ENCODE data around the gene F2. TPM values are rescaled to one million over a fixed set of nuclear protein-coding genes. Genes with fewer than 3 reads are reported as not detected.

F2 gene
- total RNA-seq, 1 experiment from 2014 or later, result 0.06 TPM

- Histone ChIP-seq H3K4me3 (no peak overlapping the region), H3K9me3 (replicated peaks) (no peaks in the 10 kb centered on the region), H3K27me3 (no peaks in the 10 kb centered on the region), H3K36me3 (peaks cover 88% of the 10 kb centered on the region), H3K27ac (no peak overlapping the region), H3K4me1 (no peaks in the 10 kb centered on the region)
- DNase-seq, result no peak
These were observed 50.7 kb downstream of the F2 start for GRCh38 chr11:46769636-46770221.

- Histone ChIP-seq H3K4me1 (no peaks in the 10 kb centered on the region), H3K4me3 (no peak overlapping the region), H3K27ac (no peak overlapping the region), H3K9me3 (replicated peaks) (no peaks in the 10 kb centered on the region), H3K27me3 (no peaks in the 10 kb centered on the region), H3K36me3 (peaks cover 89% of the 10 kb centered on the region)
- DNase-seq, result no peak
These were observed 57.9 kb downstream of the F2 start for GRCh38 chr11:46776878-46777277.

- no peak for DNase-seq
- peaks cover 90% of the 10 kb centered on the region for H3K36me3 ChIP-seq
- H3K9me3 ChIP-seq (replicated peaks), result no peaks in the 10 kb centered on the region
- no peaks in the 10 kb centered on the region for H3K27me3 ChIP-seq
- H3K4me1 ChIP-seq, result no peaks in the 10 kb centered on the region
- H3K27ac ChIP-seq, result no peak overlapping the region
- H3K4me3 ChIP-seq, result no peak overlapping the region
These were observed 59.4 kb downstream of the F2 start for GRCh38 chr11:46778416-46778815.

Other genes with a start within 250 kb of the F2 start
- gene AMBRA1, start 125.2 kb upstream of the F2 start, total RNA-seq (2014; rRNA removed; shearing (Covaris generic)), result 23.1 and 23.4 TPM in 2 replicates
- 8.4 and 9.3 TPM in 2 replicates for gene HARBI1, start 102.0 kb upstream of the F2 start, total RNA-seq (2014; rRNA removed; shearing (Covaris generic))
- 77.4 and 83.6 TPM in 2 replicates for gene ATG13, start 101.7 kb upstream of the F2 start, total RNA-seq (2014; rRNA removed; shearing (Covaris generic))
- 21.7 and 21.8 TPM in 2 replicates for gene ARHGAP1, start 18.6 kb upstream of the F2 start, total RNA-seq (2014; rRNA removed; shearing (Covaris generic))
- gene ZNF408, start 18.2 kb upstream of the F2 start, total RNA-seq (2014; rRNA removed; shearing (Covaris generic)), result 8.5 and 8.7 TPM in 2 replicates
- 176 and 184 TPM in 2 replicates for gene CKAP5, start 127.1 kb downstream of the F2 start, total RNA-seq (2014; rRNA removed; shearing (Covaris generic))
- gene LRP4, start 199.3 kb downstream of the F2 start, total RNA-seq (2014; rRNA removed; shearing (Covaris generic)), result 6.6 and 6.8 TPM in 2 replicates
- 22.3 and 24.5 TPM in 2 replicates for gene CSTPP1, start 217.5 kb downstream of the F2 start, total RNA-seq (2014; rRNA removed; shearing (Covaris generic))